22Rv1 (cell line): ENCODE measurements around the gene COX5A.
A peak's percentile ranks its signal among the peaks of the same experiment; 100 is the strongest.

Source experiments
- H3K27ac ChIP-seq: fragments of 450-650 bp; 2 replicates; pipeline ENCODE4 v1.5.1; 2017
- CTCF ChIP-seq: fragments of 450-650 bp; IDR thresholded peaks from 2 replicates; pipeline ENCODE4 v1.5.1; 2017; ENCODE audit warnings: mild to moderate bottlenecking
- ZFX ChIP-seq: fragments of 450-650 bp; IDR thresholded peaks from 2 replicates; pipeline ENCODE4 v1.6.1; 2017; ENCODE audit warnings: antibody characterized with exemption, borderline replicate concordance

COX5A gene

GRCh38 chr15:74907163-74907870, 30.6 kb downstream of the COX5A start:
- H3K27ac ChIP-seq: peak overlapping the region; percentile 92
- no peak for TF ChIP-seq ZFX
- TF ChIP-seq CTCF: no peak

- peak within 1 kb of the TSS; percentile 92 for H3K27ac ChIP-seq
- TF ChIP-seq CTCF (no peak), ZFX (no peak)
Observed at GRCh38 chr15:74906450-74907162, 31.3 kb downstream of the COX5A start, which contains the start of gene FAM219B. FAM219B (minus strand) TSS chr15:74906851; CDS start chr15:74906800, 51 bp downstream.

- peak overlapping the region; percentile 92 for H3K27ac ChIP-seq
- TF ChIP-seq ZFX (no peak), CTCF (no peak)
Observed at GRCh38 chr15:74906067-74906449, 31.8 kb downstream of the COX5A start.

GRCh38 chr15:74904190-74904805, 33.6 kb downstream of the COX5A start:
- TF ChIP-seq ZFX: no peak
- TF ChIP-seq CTCF: no peak
- H3K27ac ChIP-seq: peak overlapping the region; percentile 92; the same call in 1 of the 2 replicates

DNA sequence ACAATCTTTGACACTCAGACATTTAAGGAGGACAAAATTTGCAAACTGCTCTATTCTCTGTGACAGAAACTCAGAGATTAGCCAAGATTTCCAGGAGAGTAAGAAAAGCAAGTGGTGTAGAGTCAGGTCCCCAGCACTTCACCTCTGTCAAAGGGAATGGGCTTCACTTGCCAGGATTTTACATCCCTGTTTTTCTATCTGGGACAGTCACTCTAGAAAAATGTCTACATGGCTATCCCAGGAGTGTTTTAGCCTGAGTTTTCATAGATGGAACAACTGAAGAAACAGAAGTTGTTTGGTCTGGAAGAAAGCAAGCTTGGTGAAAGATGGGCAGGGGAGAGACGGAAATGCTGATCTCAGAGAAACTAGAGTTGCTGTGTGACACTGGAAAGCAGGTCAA, 34.2 kb downstream of the COX5A start:
- no peak overlapping the region for H3K27ac ChIP-seq
- TF ChIP-seq ZFX: no peak

- TF ChIP-seq CTCF (no peak), ZFX (no peak)
- H3K27ac ChIP-seq: peak overlapping the region; percentile 29
Observed at GRCh38 chr15:74902295-74903075, 35.4 kb downstream of the COX5A start.

GRCh38 chr15:74901612-74902063, 36.2 kb downstream of the COX5A start:
- H3K27ac ChIP-seq: peak overlapping the region; percentile 29
- TF ChIP-seq CTCF (peak; percentile 97), ZFX (no peak)
